ENCODE measurements around the gene SIMC1.
A peak's percentile ranks its signal among the peaks of the same experiment; 100 is the strongest.

The SIMC1 gene

GRCh38 chr5:176317534-176318374 lies 79.5 kb downstream of the SIMC1 start:
- DNase-seq: no peak

- DNase-seq: no peak
Measured at GRCh38 chr5:176319827-176320554, 81.8 kb downstream of the SIMC1 start.

- DNase-seq: no peak
Measured at GRCh38 chr5:176320577-176320976, 82.4 kb downstream of the SIMC1 start.

- DNase-seq: no peak
Measured at GRCh38 chr5:176334031-176334770, 96.0 kb downstream of the SIMC1 start.

GRCh38 chr5:176337913-176338312 lies 99.7 kb downstream of the SIMC1 start:
- DNase-seq: no peak

- DNase-seq: no peak
Measured at GRCh38 chr5:176339304-176339703, 101.1 kb downstream of the SIMC1 start.

GRCh38 chr5:176341325-176342157 lies 103.3 kb downstream of the SIMC1 start:
- DNase-seq: no peak

GRCh38 chr5:176342158-176342483 lies 103.9 kb downstream of the SIMC1 start:
- DNase-seq: no peak

GRCh38 chr5:176342766-176343458 lies 104.7 kb downstream of the SIMC1 start:
- DNase-seq: no peak

GRCh38 chr5:176350416-176350815 lies 112.2 kb downstream of the SIMC1 start:
- no peak for DNase-seq

- DNase-seq: no peak
Measured at GRCh38 chr5:176352116-176352878, 114.1 kb downstream of the SIMC1 start.

GRCh38 chr5:176353533-176353932 lies 115.3 kb downstream of the SIMC1 start:
- DNase-seq: no peak

GRCh38 chr5:176355400-176356178 lies 117.4 kb downstream of the SIMC1 start:
- no peak for DNase-seq

GRCh38 chr5:176356179-176356566 lies 117.9 kb downstream of the SIMC1 start:
- no peak for DNase-seq

GRCh38 chr5:176359658-176360057 lies 121.4 kb downstream of the SIMC1 start:
- DNase-seq: no peak

- no peak for DNase-seq
Measured at GRCh38 chr5:176360894-176361436, 122.7 kb downstream of the SIMC1 start.

GRCh38 chr5:176361437-176362232 lies 123.4 kb downstream of the SIMC1 start, which contains the start of gene KIAA1191:
TSS of gene KIAA1191 (minus strand) at chr5:176361764. CDS start at chr5:176359508, 2,256 bp downstream.
- peak; percentile 97 for DNase-seq

- no peak for DNase-seq
Measured at GRCh38 chr5:176362233-176362490, 123.9 kb downstream of the SIMC1 start.

GRCh38 chr5:176364765-176365350 lies 126.6 kb downstream of the SIMC1 start:
- DNase-seq: no peak
